Endothelial cell of umbilical vein (primary cell): Measurements from ENCODE around the gene PKDCC.

Experiments
- EZH2 ChIP-seq: IDR thresholded peaks from 2 replicates; pipeline ENCODE4 v1.6.1; 2012; ENCODE audit warnings: borderline replicate concordance, low read depth, mild to moderate bottlenecking, moderate library complexity, low read length, inconsistent platforms; ENCODE audit not compliant: severe bottlenecking
- FOS ChIP-seq: IDR thresholded peaks from 2 replicates; pipeline ENCODE4 v1.6.1; 2011; ENCODE audit warnings: mild to moderate bottlenecking, low read length, moderate library complexity, borderline replicate concordance; ENCODE audit not compliant: insufficient read depth
- GATA2 ChIP-seq: IDR thresholded peaks from 2 replicates; pipeline ENCODE4 v1.7.0; 2011; ENCODE audit warnings: low read depth, mild to moderate bottlenecking, moderate library complexity, mixed read lengths, low read length; ENCODE audit not compliant: insufficient read length, insufficient read depth
- JUN ChIP-seq: IDR thresholded peaks from 2 replicates; pipeline ENCODE4 v1.6.1; 2011; ENCODE audit warnings: borderline replicate concordance, low read depth; ENCODE audit not compliant: insufficient read length, insufficient read depth
- MYC ChIP-seq: IDR thresholded peaks from one replicate; pipeline ENCODE4 v1.6.1; 2011; ENCODE audit warnings: mild to moderate bottlenecking, low read depth, low read length
- POLR2A ChIP-seq: IDR thresholded peaks from 2 replicates; pipeline ENCODE4 v1.6.1; 2012; ENCODE audit warnings: low read depth, mild to moderate bottlenecking, control low read depth, low read length
- POLR2AphosphoS5 ChIP-seq: IDR thresholded peaks from 2 replicates; pipeline ENCODE4 v1.6.1; 2012; ENCODE audit warnings: low read depth, mild to moderate bottlenecking, control low read depth, low read length, moderate library complexity; ENCODE audit not compliant: insufficient read depth
- TF ChIP-seq, protein P1 (sequence below), 2 donors: IDR thresholded peaks; 1 replicate in 1 of 2; 2 replicates in 1 of 2; pipeline ENCODE4 v1.5.1; 2011; ENCODE audit warnings: low read length in 2 of 2, mild to moderate bottlenecking in 2 of 2, moderate library complexity in 2 of 2, control low read depth in 1 of 2, inconsistent platforms in 1 of 2, low read depth in 1 of 2; ENCODE audit not compliant: insufficient read depth in 1 of 2; ENCODE audit errors: extremely low read depth in 1 of 2
- TF ChIP-seq, protein P2 (sequence below): IDR thresholded peaks from 2 replicates; pipeline ENCODE4 v1.6.1; 2011; ENCODE audit not compliant: insufficient read depth, insufficient read length

DNA sequence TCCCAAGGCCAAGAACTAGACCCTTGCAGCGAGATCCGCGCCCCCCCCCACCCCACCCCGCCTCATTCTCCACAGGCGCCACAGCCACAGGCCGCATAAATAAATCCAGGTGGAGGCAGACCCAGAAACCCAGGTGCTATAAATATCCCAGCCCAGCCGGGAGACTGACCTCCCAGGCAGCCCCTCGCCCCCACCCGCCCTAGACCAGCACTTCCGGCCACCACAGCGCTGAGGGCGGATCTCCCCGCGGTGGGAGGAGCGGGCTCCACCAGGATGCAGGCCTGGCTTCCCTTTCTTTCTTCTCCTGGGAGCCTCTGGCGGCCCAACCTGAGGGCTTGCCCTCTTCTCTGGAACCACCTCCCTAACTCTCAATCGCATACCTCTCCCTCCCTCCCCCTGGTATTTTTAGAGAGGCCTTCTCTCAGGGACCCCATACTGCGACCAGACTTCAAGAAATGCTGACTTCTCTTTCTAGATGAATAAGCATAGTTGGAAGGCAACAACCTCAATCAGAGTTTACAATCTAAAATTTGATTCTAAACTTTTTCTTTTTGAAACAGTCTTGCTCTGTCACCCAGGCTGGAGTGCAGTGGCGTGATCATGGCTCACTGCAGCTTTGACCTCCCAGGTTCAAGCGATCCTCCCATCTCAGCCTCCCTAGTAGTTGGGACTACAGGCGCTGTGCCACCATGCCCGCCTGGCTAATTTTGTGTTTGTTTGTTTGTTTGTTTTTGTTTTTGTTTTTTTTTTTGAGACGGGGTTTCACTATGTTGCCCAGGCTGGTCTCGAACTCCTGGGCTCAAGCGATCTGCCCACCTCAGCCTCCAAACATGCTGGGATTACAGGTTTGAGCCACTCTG lies 55.0 kb downstream of the PKDCC start:
- TF ChIP-seq, protein P1, sequence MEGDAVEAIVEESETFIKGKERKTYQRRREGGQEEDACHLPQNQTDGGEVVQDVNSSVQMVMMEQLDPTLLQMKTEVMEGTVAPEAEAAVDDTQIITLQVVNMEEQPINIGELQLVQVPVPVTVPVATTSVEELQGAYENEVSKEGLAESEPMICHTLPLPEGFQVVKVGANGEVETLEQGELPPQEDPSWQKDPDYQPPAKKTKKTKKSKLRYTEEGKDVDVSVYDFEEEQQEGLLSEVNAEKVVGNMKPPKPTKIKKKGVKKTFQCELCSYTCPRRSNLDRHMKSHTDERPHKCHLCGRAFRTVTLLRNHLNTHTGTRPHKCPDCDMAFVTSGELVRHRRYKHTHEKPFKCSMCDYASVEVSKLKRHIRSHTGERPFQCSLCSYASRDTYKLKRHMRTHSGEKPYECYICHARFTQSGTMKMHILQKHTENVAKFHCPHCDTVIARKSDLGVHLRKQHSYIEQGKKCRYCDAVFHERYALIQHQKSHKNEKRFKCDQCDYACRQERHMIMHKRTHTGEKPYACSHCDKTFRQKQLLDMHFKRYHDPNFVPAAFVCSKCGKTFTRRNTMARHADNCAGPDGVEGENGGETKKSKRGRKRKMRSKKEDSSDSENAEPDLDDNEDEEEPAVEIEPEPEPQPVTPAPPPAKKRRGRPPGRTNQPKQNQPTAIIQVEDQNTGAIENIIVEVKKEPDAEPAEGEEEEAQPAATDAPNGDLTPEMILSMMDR (IDR thresholded peaks at IDR 0.05; ENCODE audit: extremely low read depth in 1 of 2, insufficient read depth in 1 of 2, low read depth in 1 of 2, low read length in 2 of 2) = no peak
- TF ChIP-seq GATA2 (no peak), POLR2AphosphoS5 (no peak), MYC (no peak), POLR2A (no peak), JUN (no peak), EZH2 (no peak), FOS (no peak)
- TF ChIP-seq, protein P2, sequence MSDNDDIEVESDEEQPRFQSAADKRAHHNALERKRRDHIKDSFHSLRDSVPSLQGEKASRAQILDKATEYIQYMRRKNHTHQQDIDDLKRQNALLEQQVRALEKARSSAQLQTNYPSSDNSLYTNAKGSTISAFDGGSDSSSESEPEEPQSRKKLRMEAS = no peak
